ENCODE measurements around the gene CARS1. TPM values are rescaled to one million over a fixed set of nuclear protein-coding genes. Genes with fewer than 3 reads are reported as not detected.

CARS1 gene
- total RNA-seq, 2 experiments from 2014 or later: 94.7 to 97.5 TPM

DNA sequence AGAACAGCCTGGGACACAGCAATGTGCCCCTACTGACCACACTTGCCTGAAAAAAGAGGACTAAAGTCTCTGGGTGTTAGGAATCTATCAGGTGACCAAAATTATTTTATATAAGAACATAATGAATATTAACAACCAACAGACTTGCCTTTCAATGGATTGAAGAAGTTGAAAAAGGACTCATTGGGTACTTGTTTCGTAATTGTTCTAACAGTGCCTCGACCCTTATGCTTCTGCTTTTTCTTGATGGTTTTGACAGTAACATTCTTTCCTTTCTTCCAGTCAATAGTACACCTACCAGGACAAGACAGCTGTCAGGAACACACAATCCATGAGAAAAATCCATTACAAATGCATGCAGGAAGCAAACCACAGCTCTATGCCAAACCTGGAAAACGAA is 99.0 kb downstream of the CARS1 start:
- no peak overlapping the region for H3K27ac Mint-ChIP-seq
- H3K4me1 Mint-ChIP-seq (ENCODE audit: low read depth): peaks cover 7% of the 10 kb centered on the region
- no peaks in the 10 kb centered on the region for H3K27me3 Mint-ChIP-seq
- no peak for DNase-seq
- no peaks in the 10 kb centered on the region for H3K9me3 Mint-ChIP-seq
- intact Hi-C loops (cut with micrococcal nuclease): no loop called here
- ChIA-PET CTCF (interaction anchor here (0.9 kb wide), 1 partner anchor 28 kb away, joined by 3 read pairs; no protein-coding TSS in a partner anchor), POLR2A (no interaction called here)
- H3K36me3 Mint-ChIP-seq: peaks cover 81% of the 10 kb centered on the region
- no peak overlapping the region for H3K4me3 Mint-ChIP-seq

DNA sequence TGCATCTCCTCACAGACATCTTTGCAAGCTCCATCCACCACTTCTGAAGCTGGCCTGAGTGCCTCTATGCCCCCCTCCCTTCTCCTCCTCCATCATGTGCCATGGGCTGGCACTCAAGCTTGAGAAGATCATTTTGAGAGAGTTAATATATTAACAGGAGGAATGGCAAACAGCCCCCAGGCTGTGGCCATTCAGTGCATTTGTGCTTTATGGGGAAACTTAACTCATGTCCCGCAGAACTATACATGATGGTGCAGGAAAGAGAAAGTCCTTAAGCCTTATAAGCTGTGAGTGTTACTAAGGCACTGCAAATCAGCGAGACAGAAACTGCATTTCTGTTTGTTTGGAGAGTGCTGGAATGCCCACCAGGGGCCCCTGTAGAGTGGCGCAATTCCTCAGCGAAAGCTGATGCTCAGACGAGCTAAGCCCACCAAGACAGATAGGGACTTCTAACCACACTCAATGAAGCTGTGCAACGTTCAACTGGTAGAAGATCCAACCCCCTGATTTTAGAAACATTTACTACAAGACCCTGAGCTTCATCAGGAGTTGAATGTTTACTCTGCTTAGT is 101.2 kb downstream of the CARS1 start:
- Mint-ChIP-seq H3K9me3 (no peaks in the 10 kb centered on the region), H3K36me3 (peaks cover 85% of the 10 kb centered on the region), H3K27ac (peak overlapping the region; percentile 45), H3K4me3 (no peak overlapping the region), H3K4me1 (ENCODE audit: low read depth) (peaks cover 23% of the 10 kb centered on the region), H3K27me3 (no peaks in the 10 kb centered on the region)
- intact Hi-C loops (cut with micrococcal nuclease): no loop called here
- DNase-seq: no peak
- CTCF ChIA-PET: interaction anchor here (0.6 to 1.8 kb wide), 2 partner anchors 26 to 135 kb away, joined by 3 to 7 read pairs; no protein-coding TSS in a partner anchor
- POLR2A ChIA-PET: no interaction called here

DNA sequence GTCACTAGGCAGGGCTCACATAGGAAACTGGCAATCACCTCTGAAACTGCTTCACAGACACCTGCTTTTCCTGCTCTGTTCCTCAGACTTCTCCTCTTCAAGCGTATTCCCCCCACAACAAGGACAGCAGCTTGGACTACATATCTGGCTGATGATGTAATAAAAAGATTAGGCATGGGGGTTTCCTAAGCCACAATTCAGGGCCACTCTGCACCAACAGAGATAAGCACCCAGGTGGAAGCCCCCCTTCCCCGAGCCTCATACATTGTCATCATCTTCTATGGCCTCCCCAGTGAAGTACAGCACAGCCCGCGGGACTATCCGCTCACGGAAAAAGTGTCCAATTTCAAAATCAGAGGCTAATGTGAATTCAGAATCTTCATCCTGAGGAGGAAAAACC is 103.0 kb downstream of the CARS1 start:
- peak overlapping the region; percentile 13 for H3K27ac Mint-ChIP-seq
- DNase-seq: no peak
- H3K36me3 Mint-ChIP-seq: peaks cover 84% of the 10 kb centered on the region
- H3K27me3 Mint-ChIP-seq: no peaks in the 10 kb centered on the region
- H3K4me3 Mint-ChIP-seq: no peak overlapping the region
- intact Hi-C loops (cut with micrococcal nuclease): no loop called here
- ChIA-PET CTCF (interaction anchor here (0.5 to 1.4 kb wide), 3 partner anchors 17 to 65 kb away, joined by 3 to 4 read pairs (median 3); no protein-coding TSS in a partner anchor), POLR2A (no interaction called here)
- H3K9me3 Mint-ChIP-seq: no peaks in the 10 kb centered on the region
- peaks cover 32% of the 10 kb centered on the region for H3K4me1 Mint-ChIP-seq (ENCODE audit: low read depth)

DNA sequence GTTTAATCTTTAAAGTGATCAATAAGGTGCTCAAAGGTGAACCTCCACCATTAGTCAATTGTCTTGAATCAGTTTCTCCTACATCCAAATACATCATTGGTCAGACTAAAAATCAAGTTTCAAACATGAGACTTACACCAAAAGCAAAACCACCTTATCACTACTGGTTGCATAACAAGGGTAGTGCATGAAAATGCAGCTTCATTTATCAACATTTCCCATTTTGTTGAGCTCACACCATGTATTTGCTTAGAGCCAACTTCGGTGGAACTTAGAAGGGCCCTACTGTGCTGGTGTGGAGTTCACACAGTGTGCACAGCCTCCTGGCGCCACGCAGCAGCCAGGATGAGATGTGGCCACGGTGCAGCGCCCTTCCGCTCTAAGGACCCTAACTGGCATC is 104.9 kb downstream of the CARS1 start:
- H3K27ac Mint-ChIP-seq: peak overlapping the region; percentile 60
- intact Hi-C loops (cut with micrococcal nuclease): no loop called here
- CTCF ChIA-PET: interaction anchor here (1.6 kb wide), 1 partner anchor 23 kb away, joined by 4 read pairs; the partner anchor contains the start of gene PHLDA2
- H3K36me3 Mint-ChIP-seq: peaks cover 84% of the 10 kb centered on the region
- H3K4me3 Mint-ChIP-seq: no peak overlapping the region
- H3K4me1 Mint-ChIP-seq (ENCODE audit: low read depth): peaks cover 45% of the 10 kb centered on the region
- DNase-seq: no peak
- H3K9me3 Mint-ChIP-seq: no peaks in the 10 kb centered on the region
- no peaks in the 10 kb centered on the region for H3K27me3 Mint-ChIP-seq
- POLR2A ChIA-PET: interaction anchor here (1.0 kb wide), 1 partner anchor 28 kb away, joined by 3 read pairs; no protein-coding TSS in a partner anchor

DNA sequence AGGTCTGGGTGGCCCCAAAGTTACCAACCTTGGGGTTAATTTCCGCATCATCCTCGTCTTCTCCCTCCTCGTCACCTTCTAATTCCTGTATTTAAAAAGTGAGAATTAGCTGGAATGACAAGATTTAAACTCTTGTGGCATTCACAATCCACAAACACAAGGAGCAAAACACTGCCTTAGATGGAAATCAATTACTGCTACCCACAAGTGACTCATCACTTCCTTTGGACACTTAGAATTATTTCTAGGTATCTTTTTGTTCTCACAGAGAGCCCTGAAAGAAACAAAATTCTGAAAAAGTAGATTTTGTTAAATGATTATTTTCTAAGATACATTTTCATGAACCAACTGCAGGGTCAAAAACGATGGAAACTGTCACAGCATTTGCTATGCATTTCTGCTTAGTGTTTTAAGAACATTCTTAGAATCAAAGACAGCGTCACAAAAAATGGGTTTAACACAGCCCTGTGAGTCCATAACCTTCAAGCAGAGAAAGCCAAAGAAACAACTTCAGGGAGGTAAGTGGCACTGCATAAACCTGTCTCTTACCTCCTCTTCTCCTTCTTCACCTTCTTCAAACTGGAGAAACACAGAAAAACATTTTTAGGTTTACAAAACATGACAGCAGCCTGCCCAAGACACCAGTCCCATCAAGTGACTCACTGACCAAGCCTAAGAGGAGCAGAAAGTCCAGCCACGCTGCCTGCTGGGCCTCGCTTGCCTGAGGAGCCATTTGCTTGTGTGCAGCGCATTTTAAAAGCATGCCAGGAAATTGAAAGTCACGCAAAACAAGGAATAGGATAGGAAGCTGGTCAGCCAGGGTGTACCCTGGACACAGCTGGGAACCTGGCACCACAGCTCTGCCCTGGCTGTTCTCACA is 105.8 kb downstream of the CARS1 start:
- peaks cover 53% of the 10 kb centered on the region for H3K4me1 Mint-ChIP-seq (ENCODE audit: low read depth)
- CTCF ChIA-PET: interaction anchor here (1.0 kb wide), 1 partner anchor 24 kb away, joined by 3 read pairs; no protein-coding TSS in a partner anchor
- no peaks in the 10 kb centered on the region for H3K9me3 Mint-ChIP-seq
- H3K4me3 Mint-ChIP-seq: no peak overlapping the region
- POLR2A ChIA-PET: no interaction called here
- DNase-seq: no peak
- H3K27ac Mint-ChIP-seq: peak overlapping the region; percentile 66
- intact Hi-C loops (cut with micrococcal nuclease): loop anchor here (2.0 kb wide), 1 partner anchor 37 kb away; no protein-coding TSS in a partner anchor
- peaks cover 84% of the 10 kb centered on the region for H3K36me3 Mint-ChIP-seq
- H3K27me3 Mint-ChIP-seq: no peaks in the 10 kb centered on the region

Other genes with a start within 250 kb of the CARS1 start
- gene CDKN1C, start 171.6 kb downstream of the CARS1 start, total RNA-seq: under 1 TPM; 0.41 to 0.69 TPM
- 1 to 10 TPM; 7.6 to 8.3 TPM for gene PHLDA2, start 128.0 kb downstream of the CARS1 start, total RNA-seq
- gene NAP1L4, start 65.1 kb downstream of the CARS1 start, total RNA-seq: 100 to 1,000 TPM; 261 to 263 TPM
- gene OSBPL5, start 107.9 kb upstream of the CARS1 start, total RNA-seq: 1 to 10 TPM; 4.6 to 4.7 TPM
- gene MRGPRG, start 161.4 kb upstream of the CARS1 start, total RNA-seq: not detected
- gene MRGPRE, start 175.0 kb upstream of the CARS1 start, total RNA-seq: not detected